Hepatocyte (in vitro differentiated cells): ENCODE results near the gene MYH6.

ENCODE experiments used
- EZH2 ChIP-seq: fragments of 200-600 bp; sonication (generic); IDR thresholded peaks from 2 replicates; pipeline ENCODE4 v1.6.1; 2016; ENCODE audit warnings: antibody characterized with exemption, mild to moderate bottlenecking, borderline replicate concordance
- EZH2phosphoT487 ChIP-seq: fragments of 200-600 bp; sonication (generic); IDR thresholded peaks from one replicate; pipeline ENCODE4 v1.6.1; 2018; ENCODE audit warnings: antibody characterized with exemption, mild to moderate bottlenecking, low read depth, moderate library complexity; ENCODE audit not compliant: unreplicated experiment, severe bottlenecking
- TF ChIP-seq, protein P1 (sequence below): fragments of 200-600 bp; sonication (generic); IDR thresholded peaks from 2 replicates; pipeline ENCODE4 v1.5.1; 2016; ENCODE audit warnings: antibody characterized with exemption, mild to moderate bottlenecking; ENCODE audit not compliant: poor library complexity

DNA sequence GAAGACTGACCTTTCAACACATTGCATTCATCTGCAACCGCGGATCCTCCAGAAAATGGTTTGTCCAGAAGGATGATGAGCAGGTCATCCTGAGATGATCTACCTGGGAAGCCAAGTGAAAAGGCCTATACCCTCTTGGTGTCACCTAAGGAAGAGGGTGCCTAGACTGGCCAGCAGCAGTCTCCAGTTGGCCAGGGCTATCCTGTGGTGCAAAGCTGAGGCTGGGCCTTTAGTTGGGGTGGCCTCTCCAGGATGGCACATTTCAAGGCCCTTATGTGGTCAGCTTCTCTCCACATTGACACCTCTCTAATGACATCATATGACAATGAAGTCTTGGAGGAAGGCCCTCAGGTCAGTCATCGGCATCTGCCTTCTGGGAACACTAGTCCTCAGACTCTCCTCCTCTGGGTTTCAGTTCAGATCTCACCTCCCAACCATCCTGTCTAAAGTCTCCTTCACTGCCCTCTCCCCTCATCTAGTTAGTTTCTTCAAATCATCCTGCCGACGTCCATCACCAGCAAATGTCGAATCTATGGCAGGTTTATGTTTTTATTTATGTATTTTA lies 52.1 kb downstream of the MYH6 start:
- TF ChIP-seq, protein P1, sequence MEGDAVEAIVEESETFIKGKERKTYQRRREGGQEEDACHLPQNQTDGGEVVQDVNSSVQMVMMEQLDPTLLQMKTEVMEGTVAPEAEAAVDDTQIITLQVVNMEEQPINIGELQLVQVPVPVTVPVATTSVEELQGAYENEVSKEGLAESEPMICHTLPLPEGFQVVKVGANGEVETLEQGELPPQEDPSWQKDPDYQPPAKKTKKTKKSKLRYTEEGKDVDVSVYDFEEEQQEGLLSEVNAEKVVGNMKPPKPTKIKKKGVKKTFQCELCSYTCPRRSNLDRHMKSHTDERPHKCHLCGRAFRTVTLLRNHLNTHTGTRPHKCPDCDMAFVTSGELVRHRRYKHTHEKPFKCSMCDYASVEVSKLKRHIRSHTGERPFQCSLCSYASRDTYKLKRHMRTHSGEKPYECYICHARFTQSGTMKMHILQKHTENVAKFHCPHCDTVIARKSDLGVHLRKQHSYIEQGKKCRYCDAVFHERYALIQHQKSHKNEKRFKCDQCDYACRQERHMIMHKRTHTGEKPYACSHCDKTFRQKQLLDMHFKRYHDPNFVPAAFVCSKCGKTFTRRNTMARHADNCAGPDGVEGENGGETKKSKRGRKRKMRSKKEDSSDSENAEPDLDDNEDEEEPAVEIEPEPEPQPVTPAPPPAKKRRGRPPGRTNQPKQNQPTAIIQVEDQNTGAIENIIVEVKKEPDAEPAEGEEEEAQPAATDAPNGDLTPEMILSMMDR = no peak
- TF ChIP-seq EZH2 (no peak), EZH2phosphoT487 (no peak)
